IMR-90 (cell line): ENCODE results near the gene HOXD12.

ENCODE experiments used
- MAFK ChIP-seq: IDR thresholded peaks from 2 replicates; pipeline ENCODE4 v1.6.1; 2012; ENCODE audit warnings: low read depth, low read length, improper control_type of control experiment
- POLR2A ChIP-seq: IDR thresholded peaks from 2 replicates; pipeline ENCODE4 v1.6.1; 2012; ENCODE audit warnings: mild to moderate bottlenecking, low read depth, low read length
- TF ChIP-seq, protein P1 (sequence below): conservative IDR thresholded peaks from 2 replicates; pipeline ENCODE4 v1.5.1; 2012; ENCODE audit warnings: mild to moderate bottlenecking, low read depth, low read length, improper control_type of control experiment

DNA sequence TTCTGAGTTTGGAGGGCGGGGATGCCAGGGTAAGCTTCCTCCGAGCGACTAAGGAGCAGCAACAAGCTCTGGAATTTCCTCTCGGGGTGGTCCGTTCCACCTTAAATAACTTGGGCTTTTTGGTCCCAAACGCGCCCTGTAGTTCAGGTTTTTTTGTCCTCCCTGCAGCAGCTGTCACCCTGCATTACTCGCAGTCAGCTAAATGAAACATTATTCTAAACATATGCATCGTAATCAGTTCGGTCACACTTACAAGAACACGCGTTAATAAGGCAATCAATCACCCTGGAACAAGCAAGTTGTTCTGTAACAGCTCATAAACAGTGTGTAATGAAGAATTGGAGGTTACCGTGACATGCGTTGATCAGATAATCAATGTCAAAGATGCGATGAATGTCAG lies 24.1 kb upstream of the HOXD12 start:
- TF ChIP-seq MAFK = no peak
- TF ChIP-seq, protein P1, sequence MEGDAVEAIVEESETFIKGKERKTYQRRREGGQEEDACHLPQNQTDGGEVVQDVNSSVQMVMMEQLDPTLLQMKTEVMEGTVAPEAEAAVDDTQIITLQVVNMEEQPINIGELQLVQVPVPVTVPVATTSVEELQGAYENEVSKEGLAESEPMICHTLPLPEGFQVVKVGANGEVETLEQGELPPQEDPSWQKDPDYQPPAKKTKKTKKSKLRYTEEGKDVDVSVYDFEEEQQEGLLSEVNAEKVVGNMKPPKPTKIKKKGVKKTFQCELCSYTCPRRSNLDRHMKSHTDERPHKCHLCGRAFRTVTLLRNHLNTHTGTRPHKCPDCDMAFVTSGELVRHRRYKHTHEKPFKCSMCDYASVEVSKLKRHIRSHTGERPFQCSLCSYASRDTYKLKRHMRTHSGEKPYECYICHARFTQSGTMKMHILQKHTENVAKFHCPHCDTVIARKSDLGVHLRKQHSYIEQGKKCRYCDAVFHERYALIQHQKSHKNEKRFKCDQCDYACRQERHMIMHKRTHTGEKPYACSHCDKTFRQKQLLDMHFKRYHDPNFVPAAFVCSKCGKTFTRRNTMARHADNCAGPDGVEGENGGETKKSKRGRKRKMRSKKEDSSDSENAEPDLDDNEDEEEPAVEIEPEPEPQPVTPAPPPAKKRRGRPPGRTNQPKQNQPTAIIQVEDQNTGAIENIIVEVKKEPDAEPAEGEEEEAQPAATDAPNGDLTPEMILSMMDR = no peak
- no peak for TF ChIP-seq POLR2A
